Right atrium auricular region (tissue), 2 donors: ENCODE measurements around the gene ABCA3. TPM values are rescaled to one million over a fixed set of nuclear protein-coding genes. Genes with fewer than 3 reads are reported as not detected.

Experiments
- DNase-seq: peaks from one replicate; pipeline ENCODE4 v3.0.0-alpha.2; 2019; ENCODE audit warnings: low spot score
- H3K27ac ChIP-seq, 2 donors: fragments of 200-600 bp; sonication (generic); 1 replicate in 1 of 2; 2 replicates in 1 of 2; pipeline ENCODE4 v1.5.1; 2016 to 2019
- H3K27me3 ChIP-seq, 2 donors: fragments of 200-600 bp; sonication (generic); one replicate each; pipeline versions ENCODE4 v1.5.1 to v1.6.0; 2017 to 2019
- H3K36me3 ChIP-seq: fragments of 200-600 bp; sonication (generic); one replicate; pipeline ENCODE4 v1.5.1; 2016
- H3K4me1 ChIP-seq, 2 donors: fragments of 200-600 bp; sonication (generic); one replicate each; pipeline versions ENCODE4 v1.5.1 to v1.6.0; 2017 to 2019
- H3K4me3 ChIP-seq, 2 donors: fragments of 200-600 bp; sonication (generic); 1 replicate in 1 of 2; 2 replicates in 1 of 2; pipeline ENCODE4 v1.5.1; 2017 to 2019; ENCODE audit warnings: mild to moderate bottlenecking in 1 of 2, moderate library complexity in 1 of 2
- H3K9me3 ChIP-seq, 2 donors: fragments of 200-600 bp; sonication (generic); one replicate each; pipeline ENCODE4 v1.5.1; 2019
- total RNA-seq, 2 donors: library from RNA; depleted of rRNA; stranded (reverse); fragments of >200 nt; gene quantifications; one replicate each; pipeline ENCODE4 v1.1.0, GENCODE V29; 2016
- TF ChIP-seq, protein P1 (sequence below), 2 donors: fragments of 200-600 bp; sonication (generic); IDR thresholded peaks; one replicate each; pipeline ENCODE4 v1.5.1; 2019; ENCODE audit warnings: antibody characterized with exemption in 2 of 2

ABCA3 gene
- total RNA-seq, 2 donors from 2014 or later: 7.5 to 10.1 TPM

DNA sequence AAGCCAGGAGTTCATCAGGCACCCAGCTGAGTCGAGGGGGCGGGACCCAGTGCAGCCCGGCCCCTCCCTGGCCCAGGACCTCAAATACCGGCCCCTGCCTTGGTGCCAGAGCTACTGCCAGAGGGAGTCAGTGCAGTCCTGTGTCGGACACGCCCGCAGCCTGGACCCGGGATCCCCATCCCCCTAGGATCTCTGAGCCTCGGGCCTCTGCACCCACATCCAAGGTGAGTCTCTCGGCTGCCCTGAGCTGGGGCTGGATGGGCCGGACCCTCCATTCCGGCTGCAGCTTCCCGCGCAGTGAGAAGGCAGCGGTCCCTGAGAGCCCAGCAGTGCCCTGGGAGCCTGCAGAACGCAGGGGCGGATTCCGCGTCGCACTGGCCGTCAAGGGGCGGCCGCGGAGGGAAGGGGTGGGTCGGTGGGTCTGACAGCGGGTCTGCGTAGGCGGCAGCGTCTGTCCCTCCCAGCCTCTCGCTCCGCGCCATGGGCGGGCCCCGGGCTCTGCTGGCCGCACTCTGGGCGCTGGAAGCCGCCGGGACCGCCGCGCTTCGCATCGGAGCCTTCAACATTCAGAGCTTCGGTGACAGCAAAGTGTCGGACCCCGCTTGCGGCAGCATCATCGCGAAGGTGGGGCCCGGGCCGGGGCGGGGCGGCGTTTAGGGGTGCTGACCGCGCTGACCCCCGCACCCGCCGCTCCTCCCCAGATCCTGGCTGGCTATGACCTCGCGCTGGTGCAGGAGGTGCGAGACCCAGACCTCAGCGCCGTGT lies 104.0 kb downstream of the ABCA3 start, which contains the start of gene DNASE1L2:
Gene DNASE1L2 (plus strand): TSS at position 108 of the 765 bp plus-strand sequence. CDS start 373 bp downstream, at position 481.
- Histone ChIP-seq H3K9me3 (no peaks in the 10 kb centered on the region), H3K27ac (no peak within 1 kb of the TSS), H3K4me1 (peaks cover 0 to 25% of the 10 kb centered on the region in 2 donors), H3K36me3 (peaks cover 44% of the 10 kb centered on the region), H3K27me3 (no peaks in the 10 kb centered on the region), H3K4me3 (peak within 1 kb of the TSS in 1 of 2 donors; percentile 35)
- DNase-seq: no peak
- TF ChIP-seq, protein P1, sequence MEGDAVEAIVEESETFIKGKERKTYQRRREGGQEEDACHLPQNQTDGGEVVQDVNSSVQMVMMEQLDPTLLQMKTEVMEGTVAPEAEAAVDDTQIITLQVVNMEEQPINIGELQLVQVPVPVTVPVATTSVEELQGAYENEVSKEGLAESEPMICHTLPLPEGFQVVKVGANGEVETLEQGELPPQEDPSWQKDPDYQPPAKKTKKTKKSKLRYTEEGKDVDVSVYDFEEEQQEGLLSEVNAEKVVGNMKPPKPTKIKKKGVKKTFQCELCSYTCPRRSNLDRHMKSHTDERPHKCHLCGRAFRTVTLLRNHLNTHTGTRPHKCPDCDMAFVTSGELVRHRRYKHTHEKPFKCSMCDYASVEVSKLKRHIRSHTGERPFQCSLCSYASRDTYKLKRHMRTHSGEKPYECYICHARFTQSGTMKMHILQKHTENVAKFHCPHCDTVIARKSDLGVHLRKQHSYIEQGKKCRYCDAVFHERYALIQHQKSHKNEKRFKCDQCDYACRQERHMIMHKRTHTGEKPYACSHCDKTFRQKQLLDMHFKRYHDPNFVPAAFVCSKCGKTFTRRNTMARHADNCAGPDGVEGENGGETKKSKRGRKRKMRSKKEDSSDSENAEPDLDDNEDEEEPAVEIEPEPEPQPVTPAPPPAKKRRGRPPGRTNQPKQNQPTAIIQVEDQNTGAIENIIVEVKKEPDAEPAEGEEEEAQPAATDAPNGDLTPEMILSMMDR (IDR thresholded peaks at IDR 0.05): no peak

DNA sequence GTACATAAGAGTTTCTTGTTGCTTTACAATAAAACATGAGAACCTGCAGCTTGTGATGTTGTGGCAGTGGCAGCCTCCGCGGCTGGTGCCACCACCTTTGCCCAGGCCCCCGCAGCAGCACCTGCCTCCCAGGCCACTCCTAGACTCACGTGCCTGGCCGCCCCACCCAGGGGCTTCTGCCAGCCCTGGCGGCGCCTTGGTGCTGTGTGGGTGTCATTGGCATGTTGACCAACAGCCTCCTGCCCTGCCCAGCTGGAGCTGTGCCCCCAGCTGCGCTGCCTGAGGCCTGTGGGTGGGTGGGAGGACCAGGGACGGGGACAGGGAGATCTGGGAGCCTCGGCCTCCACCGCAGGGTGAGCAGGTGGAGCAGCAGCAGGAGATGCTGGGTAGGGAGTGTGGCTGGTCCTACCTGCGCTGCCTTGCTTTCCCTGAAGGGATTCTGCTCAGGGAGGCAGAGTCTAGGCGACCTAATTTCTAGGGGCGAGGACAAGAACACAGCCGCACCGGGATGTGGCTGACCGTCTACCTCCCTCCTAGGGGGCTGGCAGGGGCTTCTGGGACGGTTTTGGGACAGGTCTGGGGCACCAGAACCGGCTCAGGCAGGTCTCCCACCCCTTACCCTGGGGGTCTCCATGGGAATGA lies 104.7 kb downstream of the ABCA3 start:
- DNase-seq: no peak
- Histone ChIP-seq H3K9me3 (no peaks in the 10 kb centered on the region), H3K36me3 (peaks cover 51% of the 10 kb centered on the region), H3K27me3 (no peaks in the 10 kb centered on the region), H3K4me3 (no peak overlapping the region), H3K4me1 (peaks cover 0 to 25% of the 10 kb centered on the region in 2 donors), H3K27ac (no peak overlapping the region)
- TF ChIP-seq, protein P1 (IDR thresholded peaks at IDR 0.05): no peak

DNA sequence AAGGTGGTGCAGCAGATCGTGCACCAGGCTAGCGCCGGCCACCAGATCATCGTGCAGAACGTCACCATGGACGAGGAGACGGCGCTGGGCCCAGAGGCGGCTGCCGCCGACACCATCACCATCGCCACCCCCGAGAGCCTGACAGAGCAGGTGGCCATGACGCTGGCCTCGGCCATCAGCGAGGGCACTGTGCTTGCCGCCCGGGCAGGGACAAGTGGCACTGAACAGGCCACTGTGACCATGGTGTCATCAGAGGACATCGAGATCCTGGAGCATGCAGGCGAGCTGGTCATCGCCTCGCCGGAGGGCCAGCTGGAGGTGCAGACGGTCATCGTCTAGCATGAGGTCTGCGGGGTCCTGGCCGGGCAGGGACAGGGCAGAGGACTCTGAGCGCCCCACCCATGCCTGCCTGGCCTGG lies 105.3 kb downstream of the ABCA3 start:
- no peak for DNase-seq
- no peaks in the 10 kb centered on the region for H3K9me3 ChIP-seq
- peaks cover 57% of the 10 kb centered on the region for H3K36me3 ChIP-seq
- no peak overlapping the region for H3K27ac ChIP-seq
- TF ChIP-seq, protein P1 (IDR thresholded peaks at IDR 0.05): no peak
- H3K4me3 ChIP-seq: no peak overlapping the region
- no peaks in the 10 kb centered on the region for H3K27me3 ChIP-seq
- H3K4me1 ChIP-seq: peaks cover 0 to 25% of the 10 kb centered on the region in 2 donors

DNA sequence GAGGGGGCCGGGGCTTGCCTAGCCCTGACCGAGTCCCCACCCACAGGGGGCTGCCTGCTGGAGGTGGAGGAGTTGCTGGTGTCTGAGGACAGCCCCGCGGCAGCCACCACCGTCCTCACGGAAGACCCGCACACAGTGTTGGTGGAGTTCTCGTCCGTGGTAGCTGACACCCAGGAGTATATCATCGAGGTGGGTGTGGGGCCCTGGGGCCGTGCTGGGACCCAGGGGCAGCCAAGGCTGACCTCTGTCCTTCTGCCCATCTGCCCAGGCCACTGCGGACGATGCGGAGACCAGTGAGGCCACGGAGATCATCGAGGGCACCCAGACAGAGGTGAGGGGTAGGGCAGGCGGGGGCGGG lies 105.7 kb downstream of the ABCA3 start:
- no peak overlapping the region for H3K4me3 ChIP-seq
- peaks cover 60% of the 10 kb centered on the region for H3K36me3 ChIP-seq
- H3K27me3 ChIP-seq: no peaks in the 10 kb centered on the region
- TF ChIP-seq, protein P1 (IDR thresholded peaks at IDR 0.05): no peak
- peaks cover 0 to 25% of the 10 kb centered on the region in 2 donors for H3K4me1 ChIP-seq
- DNase-seq: no peak
- H3K9me3 ChIP-seq: no peaks in the 10 kb centered on the region
- no peak overlapping the region for H3K27ac ChIP-seq

DNA sequence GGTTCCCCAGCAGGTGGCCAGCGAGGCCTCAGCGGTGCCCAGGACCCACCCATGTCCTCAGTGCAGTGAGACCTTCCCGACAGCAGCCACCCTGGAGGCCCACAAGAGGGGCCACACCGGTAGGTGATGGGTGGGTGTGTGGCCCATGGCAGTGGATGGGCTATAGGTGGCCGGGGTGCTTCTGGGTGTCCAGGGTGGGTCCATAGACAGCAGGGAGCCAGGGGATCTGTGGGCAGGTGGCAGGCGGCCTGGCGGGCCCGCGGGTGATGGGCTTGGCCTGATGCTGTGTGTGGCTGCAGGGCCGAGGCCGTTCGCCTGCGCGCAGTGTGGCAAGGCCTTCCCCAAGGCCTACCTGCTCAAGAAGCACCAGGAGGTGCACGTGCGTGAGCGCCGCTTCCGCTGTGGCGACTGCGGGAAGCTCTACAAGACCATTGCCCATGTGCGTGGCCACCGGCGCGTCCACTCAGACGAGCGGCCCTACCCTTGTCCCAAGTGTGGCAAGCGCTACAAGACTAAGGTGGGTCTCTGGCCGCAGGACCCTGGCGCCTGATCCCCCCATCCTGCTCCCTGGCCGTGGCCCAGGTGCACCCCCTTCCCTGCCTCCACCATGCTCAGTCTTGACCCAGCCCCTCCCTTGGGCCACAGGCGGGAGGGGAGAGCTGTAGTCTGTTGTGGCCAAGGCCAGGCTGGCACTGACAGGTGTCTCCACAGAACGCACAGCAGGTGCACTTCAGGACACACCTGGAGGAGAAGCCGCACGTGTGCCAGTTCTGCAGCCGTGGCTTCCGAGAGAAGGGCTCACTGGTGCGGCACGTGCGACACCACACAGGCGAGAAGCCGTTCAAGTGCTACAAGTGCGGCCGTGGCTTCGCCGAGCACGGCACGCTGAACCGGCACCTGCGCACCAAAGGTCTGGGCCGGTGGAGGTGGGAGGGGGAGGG lies 106.4 kb downstream of the ABCA3 start:
- Histone ChIP-seq H3K36me3 (peaks cover 67% of the 10 kb centered on the region), H3K4me3 (no peak overlapping the region), H3K27me3 (no peaks in the 10 kb centered on the region), H3K27ac (no peak overlapping the region), H3K4me1 (peaks cover 0 to 25% of the 10 kb centered on the region in 2 donors), H3K9me3 (no peaks in the 10 kb centered on the region)
- no peak for DNase-seq
- TF ChIP-seq, protein P1 (IDR thresholded peaks at IDR 0.05): no peak
